A673 (cell line): Measurements from ENCODE around the gene FBXO34.

ENCODE experiments used
- EZH2 ChIP-seq: fragments of 200-600 bp; sonication (generic); IDR thresholded peaks from 2 replicates; pipeline ENCODE4 v1.6.1; 2017; ENCODE audit warnings: borderline replicate concordance, low read depth, mild to moderate bottlenecking, mixed read lengths, antibody characterized with exemption, low read length; ENCODE audit not compliant: poor library complexity, severe bottlenecking
- TF ChIP-seq, protein P1 (sequence below): fragments of 300-800, 200-600 bp; sonication (generic); conservative IDR thresholded peaks from 2 replicates; pipeline ENCODE4 v1.5.1; 2017; ENCODE audit warnings: low read depth, mild to moderate bottlenecking, antibody characterized with exemption, low read length, moderate library complexity, mixed read lengths

DNA sequence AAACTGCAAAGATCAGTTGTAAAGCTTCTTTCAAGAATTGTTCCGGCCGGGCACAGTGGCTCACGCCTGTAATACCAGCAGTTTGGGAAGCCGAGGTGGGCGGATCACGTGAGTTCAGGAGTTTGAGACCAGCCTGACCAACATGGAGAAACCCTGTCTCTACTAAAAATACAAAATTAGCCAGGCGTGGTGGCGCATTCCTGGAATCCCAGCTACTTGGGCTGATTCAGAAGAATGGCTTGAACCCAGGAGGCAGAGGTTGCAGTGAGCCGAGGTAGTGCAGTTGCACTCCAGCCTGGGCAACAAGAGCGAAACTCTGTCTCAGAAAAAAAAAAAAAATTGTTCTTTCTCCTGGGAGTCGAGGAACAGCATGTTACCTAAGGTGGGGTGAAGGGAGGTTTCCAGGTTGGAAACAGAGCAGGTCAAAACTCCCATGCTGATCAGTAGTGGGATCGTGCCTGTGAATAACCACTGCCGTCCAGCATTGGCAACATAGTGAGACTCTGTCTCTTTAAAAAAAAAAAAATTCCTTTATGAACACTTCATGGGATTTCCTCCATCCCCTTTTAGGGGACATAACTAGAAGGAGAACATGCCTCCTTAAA, 13.9 kb downstream of the FBXO34 start:
- TF ChIP-seq, protein P1, sequence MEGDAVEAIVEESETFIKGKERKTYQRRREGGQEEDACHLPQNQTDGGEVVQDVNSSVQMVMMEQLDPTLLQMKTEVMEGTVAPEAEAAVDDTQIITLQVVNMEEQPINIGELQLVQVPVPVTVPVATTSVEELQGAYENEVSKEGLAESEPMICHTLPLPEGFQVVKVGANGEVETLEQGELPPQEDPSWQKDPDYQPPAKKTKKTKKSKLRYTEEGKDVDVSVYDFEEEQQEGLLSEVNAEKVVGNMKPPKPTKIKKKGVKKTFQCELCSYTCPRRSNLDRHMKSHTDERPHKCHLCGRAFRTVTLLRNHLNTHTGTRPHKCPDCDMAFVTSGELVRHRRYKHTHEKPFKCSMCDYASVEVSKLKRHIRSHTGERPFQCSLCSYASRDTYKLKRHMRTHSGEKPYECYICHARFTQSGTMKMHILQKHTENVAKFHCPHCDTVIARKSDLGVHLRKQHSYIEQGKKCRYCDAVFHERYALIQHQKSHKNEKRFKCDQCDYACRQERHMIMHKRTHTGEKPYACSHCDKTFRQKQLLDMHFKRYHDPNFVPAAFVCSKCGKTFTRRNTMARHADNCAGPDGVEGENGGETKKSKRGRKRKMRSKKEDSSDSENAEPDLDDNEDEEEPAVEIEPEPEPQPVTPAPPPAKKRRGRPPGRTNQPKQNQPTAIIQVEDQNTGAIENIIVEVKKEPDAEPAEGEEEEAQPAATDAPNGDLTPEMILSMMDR = no peak
- no peak for TF ChIP-seq EZH2
